ENCODE results near the gene PTPRK.

Gene PTPRK

GRCh38 chr6:128277379-128277778, 243.0 kb downstream of the PTPRK start:
- DNase-seq, result no peak

DNA sequence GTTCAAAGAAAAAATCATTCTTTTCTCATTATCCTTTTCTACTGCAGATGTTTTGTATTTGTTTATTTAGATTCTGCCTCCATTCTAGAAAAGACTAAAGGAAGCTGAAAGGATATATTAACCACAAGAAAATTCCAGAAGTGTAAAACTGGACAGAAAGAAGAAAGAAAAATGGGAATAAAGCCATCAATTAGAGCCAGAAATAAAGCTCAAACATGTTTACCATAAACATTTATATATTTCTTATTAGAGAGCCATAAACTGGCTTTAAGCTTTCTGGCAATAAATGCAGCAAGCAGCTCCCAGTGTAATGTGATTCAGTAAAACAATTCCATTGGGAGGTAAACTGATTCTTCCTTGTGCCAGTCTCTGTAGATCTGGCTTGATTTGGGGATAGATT, 244.1 kb downstream of the PTPRK start:
- DNase-seq, result no peak

DNA sequence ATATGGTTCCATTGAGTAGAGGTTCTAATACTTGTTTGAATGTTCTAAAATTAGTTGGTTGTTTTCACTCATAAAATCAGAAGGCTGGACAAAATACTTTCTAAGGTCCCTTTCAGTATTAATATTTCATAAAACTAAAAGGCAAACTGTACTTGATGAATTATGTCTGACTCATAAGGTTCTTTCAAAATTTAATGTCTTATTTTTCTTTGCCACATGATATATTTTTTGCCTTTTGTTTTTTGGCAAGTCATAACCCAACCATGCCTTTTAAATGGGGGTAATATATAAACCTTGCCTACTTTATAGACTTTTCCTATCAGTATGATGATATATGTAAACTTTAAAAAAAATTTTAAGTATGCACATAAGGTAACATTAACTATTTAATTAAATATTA, 244.7 kb downstream of the PTPRK start:
- DNase-seq, result no peak

DNA sequence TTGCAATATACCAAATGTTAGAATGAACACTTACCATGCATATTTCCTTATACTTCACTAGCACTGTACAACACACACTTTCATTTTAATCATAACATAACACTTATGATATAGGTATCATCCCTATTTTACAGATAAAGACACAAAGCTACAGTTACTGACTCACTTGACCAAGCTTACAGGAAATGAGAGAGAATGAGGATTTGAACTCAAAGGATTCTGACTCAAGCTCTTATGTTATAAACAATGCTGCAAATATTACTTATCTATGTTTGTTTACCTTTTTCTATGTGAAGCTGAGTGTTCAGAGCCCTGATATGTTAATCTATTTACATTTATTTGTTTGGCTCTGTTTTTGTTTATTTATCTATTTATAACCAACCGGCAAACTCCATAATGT, 245.4 kb downstream of the PTPRK start:
- no peak for DNase-seq

- no peak for DNase-seq
Measured at GRCh38 chr6:128271527-128271926, 248.9 kb downstream of the PTPRK start.

GRCh38 chr6:128271011-128271410, 249.4 kb downstream of the PTPRK start:
- DNase-seq, result no peak

GRCh38 chr6:128266946-128267345, 253.5 kb downstream of the PTPRK start:
- DNase-seq, result no peak

- DNase-seq, result no peak
Measured at GRCh38 chr6:128265706-128266105, 254.7 kb downstream of the PTPRK start.

DNA sequence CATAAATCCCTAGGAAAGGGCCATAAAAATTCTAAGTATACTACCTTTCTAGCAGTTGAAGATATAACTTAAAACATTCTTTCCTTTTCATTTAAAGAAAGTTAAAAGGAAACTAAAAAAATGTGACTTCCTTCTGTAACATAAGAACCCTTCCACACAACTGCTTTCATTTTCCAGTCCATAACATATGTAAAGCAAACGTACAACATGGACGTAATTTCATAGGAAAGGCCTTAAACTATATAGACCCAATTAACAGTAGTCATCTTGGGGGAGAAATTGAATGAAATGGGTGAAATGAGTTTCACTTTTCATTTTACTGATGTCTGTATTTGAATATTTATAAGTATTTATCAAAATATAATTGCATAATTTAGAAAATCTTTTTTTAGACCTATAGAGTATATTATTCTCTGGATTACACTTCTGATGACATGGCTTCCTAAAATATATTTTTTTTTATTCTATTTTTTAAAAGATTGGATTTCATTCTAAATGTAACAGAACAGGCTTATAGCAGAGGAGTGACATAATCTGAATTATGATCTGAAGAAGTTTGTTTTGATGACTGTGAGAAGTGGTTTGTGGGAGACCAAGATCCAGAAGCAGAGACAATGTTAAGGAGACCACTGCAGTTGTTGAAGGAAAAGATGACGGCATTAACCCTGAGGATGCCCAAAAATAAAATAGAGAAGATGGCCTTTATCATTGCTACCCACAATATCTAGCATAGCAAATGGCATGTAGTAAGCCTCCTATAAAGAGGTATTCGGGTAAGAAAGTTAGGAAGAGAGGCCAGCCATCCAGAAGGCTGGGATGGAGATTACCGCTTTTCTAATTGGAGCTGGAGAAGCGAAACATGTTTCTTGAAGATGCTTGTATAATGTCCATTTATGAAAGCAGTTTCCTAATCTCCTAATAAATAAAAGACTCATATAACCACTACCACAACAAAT, 260.4 kb downstream of the PTPRK start:
- no peak for DNase-seq

GRCh38 chr6:128259029-128259724, 261.2 kb downstream of the PTPRK start:
- no peak for DNase-seq

- peak; percentile 27 for DNase-seq
Measured at GRCh38 chr6:128256095-128256494, 264.3 kb downstream of the PTPRK start.

- no peak for DNase-seq
Measured at GRCh38 chr6:128252341-128253176, 267.8 kb downstream of the PTPRK start.

DNA sequence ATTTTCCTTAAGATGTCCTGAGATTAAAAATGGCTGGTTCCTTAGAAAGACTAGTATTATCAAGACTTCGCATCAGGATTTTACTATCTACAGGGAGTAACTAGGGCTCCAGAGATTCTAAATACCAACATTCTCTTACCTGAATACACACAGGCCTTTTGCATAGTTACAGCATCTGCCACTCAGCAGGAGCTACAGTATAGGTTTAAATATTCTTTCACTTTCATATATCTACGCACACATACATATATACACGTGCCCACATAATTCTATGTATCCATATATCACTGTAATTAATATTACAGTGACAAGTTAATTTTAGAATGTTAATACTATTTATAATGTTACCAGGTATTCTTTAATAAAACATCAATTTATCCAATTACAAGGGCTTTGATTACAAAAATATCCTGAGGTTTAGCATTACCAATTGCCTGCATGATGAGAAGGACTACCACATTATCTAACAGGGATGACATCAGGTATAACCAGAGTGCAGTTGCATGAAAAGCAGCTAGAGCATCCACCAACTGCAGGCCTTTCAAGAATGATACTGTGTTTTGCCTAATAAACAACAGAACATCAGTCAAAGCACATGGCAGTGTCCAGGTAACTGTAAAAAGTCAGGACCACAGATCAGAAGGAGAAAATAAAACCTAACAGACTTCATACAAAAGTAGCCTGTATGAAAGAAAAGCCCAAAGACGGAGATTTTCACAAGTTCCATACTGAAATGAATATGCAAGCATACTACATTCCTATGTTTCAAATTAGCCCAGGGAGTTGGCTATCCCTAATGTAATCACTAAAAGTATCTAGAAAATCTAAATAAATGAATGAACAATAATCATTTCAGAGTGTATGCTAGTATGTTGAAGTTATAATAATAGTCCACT, 268.7 kb downstream of the PTPRK start:
- DNase-seq, result no peak

DNA sequence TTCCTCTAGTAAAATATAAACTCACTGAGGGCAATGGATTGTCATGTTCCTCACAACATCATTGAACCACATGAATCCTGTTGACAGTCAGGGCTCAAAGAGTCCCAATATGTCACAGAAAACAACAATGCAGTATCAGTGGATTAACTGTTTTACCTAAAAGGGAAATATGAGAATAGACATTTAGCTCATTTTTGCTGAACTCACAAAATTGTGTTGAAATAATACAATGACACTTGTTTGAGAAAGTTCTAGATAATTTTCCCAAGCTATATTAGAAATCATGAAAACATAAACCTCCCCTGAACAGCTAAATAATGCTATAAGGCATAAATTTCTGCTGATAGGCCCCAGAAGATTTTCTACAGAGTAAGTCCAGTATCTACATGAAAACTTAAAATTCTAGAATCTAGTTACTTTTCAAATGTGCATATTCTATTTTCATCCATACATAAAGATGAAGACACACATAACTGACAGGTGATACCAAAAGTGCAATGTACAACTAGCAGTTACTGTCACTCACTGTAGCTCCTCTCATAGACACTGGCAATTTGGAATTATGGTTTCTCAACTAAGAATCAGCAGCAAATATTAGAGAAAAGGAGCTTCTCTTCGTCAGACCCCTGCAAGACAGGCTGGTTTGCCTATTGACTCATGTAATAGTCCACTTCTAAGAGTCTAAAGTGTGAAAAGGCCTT, 269.9 kb downstream of the PTPRK start:
- DNase-seq, result no peak

- DNase-seq, result no peak
Measured at GRCh38 chr6:128249429-128249828, 271.0 kb downstream of the PTPRK start.

DNA sequence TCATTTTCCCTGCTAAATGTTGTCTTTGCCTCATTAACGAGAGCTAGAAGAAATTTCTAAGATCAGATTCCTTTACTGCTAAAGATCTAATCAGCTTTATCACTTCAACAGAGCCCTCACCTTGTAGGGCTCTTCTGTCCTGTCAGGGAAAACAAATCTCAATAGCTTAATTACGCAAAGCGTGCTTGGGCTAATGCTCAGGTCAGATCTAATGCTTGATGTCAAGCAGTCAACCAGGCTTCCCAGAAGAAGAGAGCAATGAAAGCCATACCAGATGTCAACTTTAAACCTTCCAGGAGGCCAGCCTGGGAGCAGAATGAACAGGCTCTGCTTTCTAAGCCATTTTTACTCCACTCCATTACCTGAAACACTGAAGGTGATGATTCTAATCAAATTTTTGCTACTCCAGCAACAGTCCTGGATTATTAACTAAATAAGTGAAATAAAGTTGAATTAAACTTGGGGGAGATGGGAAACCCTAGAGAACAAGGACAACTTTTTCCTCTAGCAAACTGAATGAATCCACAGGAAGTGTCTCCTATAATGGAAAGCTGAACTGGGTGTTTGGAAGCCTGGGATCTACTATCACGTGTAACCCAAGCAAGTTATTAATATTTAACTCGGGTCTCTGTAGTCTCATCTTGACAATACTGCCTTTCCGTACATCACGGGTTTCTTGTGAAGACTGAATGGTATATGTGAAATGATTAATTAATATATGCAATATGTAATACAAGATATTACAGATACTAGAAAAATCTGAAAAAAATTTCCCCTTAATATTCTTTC, 273.7 kb downstream of the PTPRK start:
- DNase-seq, result no peak

DNA sequence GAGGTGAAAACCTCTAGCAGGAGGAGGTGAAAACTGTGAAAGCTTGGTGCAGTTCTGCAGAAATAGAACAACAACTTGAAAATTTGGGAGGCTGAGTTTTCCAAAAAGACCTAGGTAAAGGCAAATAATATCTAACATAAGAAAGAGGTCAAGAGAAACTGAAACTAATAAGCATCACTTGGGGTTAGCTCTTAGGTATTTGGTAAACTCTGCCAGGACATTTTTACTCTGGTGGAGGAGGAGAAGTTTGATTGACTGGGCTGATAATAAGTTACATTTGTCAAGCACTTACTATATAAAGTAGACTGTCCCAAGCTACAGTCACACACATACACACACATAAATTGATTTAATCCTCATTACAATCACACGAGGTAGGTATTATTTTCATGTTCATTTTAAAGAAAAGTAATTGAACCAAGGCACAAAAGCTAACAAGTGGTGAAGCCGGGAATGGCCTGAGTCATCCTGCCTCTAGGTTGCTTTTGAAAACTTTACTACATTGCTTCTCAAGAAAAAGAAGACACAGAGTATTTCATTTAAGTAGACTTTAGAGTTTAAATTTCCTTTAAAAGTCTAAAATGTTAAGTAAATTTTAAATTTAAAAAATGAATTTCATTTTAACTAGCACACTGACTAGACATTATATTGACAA, 275.5 kb downstream of the PTPRK start:
- DNase-seq, result no peak

DNA sequence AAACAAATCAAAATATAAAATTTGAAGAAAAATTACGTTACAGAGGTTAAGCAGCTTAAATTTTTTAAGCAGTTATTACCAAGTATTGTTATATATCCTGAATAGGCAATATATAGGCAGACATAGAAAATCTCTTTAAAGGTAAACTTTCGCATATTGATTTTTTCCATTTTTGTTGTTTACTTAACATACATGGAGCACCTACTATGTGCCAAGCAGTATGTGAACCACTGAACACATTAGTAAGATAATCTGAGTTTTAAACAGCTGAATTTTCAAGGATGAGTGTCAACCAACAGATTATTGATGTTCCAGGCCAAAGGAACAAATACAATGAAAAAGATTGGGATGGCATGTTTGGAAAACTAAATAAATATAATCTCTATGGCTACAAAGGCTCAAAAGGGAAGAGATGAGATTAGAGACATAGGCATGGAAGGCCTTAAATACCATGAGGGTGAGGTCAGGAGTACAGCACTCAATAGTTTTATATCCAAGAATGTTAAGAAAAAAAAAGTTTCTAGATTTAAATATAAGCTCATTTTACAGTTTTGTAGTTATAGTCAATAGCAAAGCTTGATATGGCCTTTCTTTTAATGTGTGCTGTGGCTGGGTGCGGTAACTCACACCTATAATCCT, 277.5 kb downstream of the PTPRK start:
- DNase-seq, result no peak

DNA sequence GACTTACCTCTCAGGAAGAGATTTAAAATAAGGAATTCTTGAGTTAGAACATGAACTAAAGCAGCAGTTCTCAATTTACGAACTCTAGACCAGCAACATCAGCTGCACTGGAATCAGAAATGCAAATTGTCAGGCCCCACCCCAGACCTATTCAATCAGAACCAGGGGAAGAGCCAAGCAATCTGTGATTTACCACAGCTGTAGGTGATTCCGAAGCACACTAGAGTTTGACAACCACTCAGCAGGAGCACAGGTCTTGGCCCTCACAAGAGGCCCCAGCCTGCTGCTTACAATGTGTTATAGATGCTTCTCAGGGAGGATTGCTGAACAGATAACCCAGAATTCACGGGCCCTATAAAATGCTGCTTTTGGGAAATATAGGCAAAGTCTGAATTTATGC, 279.2 kb downstream of the PTPRK start:
- no peak for DNase-seq

DNA sequence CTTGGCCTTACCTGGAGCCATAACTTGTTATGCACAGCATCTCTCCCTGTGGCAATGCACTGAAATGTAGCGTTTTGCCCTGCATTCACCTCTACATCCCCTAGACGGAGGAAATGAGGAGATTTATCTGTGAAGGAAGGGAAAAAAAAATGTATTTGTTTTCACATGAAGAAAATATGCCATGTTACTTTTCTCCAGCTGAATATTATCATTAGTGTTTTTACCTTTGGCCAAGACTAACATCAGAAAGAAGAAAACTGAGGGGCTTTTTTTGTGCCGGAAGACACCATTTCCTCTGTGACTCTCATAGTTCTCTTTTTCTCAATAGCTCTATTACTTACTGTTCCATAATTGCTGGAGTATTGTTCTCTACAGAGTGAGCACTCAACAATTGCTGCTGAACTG, 280.4 kb downstream of the PTPRK start:
- DNase-seq, result peak; percentile 1

Data from hematopoietic multipotent progenitor cell treated with erythropoietin and hydrocortisone succinate and interleukin-3 and kit ligand, for 6 days (in vitro differentiated cells).